ENCODE measurements around the gene GNG14. TPM values are rescaled to one million over a fixed set of nuclear protein-coding genes. Genes with fewer than 3 reads are reported as not detected.
A peak's percentile ranks its signal among the peaks of the same experiment; 100 is the strongest.

Gene GNG14
- total and polyA plus RNA-seq, 10 of the 15 experiments (the other 5 are each of a cell fraction or from before 2014, with no cell fraction given), result not detected

DNA sequence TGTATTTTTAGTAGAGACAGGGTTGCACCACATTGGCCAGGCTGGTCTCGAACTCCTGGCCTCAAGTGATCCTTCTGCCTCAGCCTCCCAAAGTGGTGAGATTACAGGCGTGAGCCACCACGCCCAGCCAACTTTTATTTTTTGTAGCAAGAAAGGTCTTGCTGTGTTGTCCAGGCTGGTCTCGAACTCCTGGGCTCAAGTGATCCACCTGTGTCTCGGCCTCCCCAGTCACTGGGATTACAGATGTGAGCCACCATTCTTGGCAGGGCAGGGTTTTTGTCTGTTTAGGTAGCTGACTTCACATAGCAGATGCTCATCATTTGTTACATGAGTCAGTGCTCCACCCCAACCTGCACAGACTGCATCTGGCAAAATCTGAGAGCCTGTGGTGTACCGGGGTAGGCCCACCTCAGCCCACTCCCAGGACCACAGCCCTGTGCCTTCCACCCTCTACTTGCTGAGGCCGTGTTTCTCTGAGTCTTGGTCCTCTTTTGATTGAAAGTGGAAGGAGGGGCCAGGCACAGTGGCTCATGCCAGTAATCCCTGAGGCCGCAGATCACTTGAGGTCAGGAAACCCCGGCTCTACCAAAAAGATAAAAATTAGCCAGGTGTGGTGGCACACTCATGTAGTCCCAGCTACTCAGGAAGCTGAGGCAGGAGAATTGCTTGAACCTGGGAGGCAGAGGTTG, 40.1 kb downstream of the GNG14 start:
- no TSS peak for BruUV-seq (replicated peaks)

More for the DNA sequence above, 40.1 kb downstream of the GNG14 start:
- Histone ChIP-seq H3K9me3 (replicated peaks; ENCODE audit: control insufficient read depth, insufficient read depth, low read length) (no peaks in the 10 kb centered on the region), H3K36me3 (ENCODE audit: control insufficient read depth in 2 of 2, insufficient read depth in 2 of 2, low read length in 1 of 2) (peaks cover 25 to 26% of the 10 kb centered on the region in 2 experiments; a peak in 3 of 4 replicates), H3K9ac (ENCODE audit: control insufficient read depth, insufficient read depth, low read length) (no peak overlapping the region), H3K4me2 (ENCODE audit: control insufficient read depth, insufficient read depth) (no peak overlapping the region), H3K27ac (ENCODE audit: control insufficient read depth, insufficient read depth) (no peak overlapping the region), H3K79me2 (ENCODE audit: control insufficient read depth, insufficient read depth, low read length) (peaks cover 32% of the 10 kb centered on the region), H3K4me3 (no peak overlapping the region), H3K27me3 (replicated peaks in 1 of 2; ENCODE audit: control insufficient read depth in 2 of 2, insufficient read depth in 2 of 2, low read length in 1 of 2) (no peaks in the 10 kb centered on the region), H2AFZ (ENCODE audit: control insufficient read depth, low read depth, low read length) (no peak overlapping the region), H3K4me1 (ENCODE audit: control insufficient read depth, insufficient read depth, low read length) (peaks cover 21% of the 10 kb centered on the region), H4K20me1 (ENCODE audit: control insufficient read depth, insufficient read depth) (peaks cover 7% of the 10 kb centered on the region; the same call in 1 of the 2 replicates)
- in situ Hi-C loops (cut with MboI), result no loop called here
- no peak for TF ChIP-seq ZNF622 (IDR thresholded peaks at IDR 0.05)
- 0 out of 2 replicates have a peak, but pooled peaks have one; percentile 28 for TF ChIP-seq POLR2A (IDR thresholded peaks at IDR 0.05; ENCODE audit: low read depth, low read length)
- TF ChIP-seq, protein P1, sequence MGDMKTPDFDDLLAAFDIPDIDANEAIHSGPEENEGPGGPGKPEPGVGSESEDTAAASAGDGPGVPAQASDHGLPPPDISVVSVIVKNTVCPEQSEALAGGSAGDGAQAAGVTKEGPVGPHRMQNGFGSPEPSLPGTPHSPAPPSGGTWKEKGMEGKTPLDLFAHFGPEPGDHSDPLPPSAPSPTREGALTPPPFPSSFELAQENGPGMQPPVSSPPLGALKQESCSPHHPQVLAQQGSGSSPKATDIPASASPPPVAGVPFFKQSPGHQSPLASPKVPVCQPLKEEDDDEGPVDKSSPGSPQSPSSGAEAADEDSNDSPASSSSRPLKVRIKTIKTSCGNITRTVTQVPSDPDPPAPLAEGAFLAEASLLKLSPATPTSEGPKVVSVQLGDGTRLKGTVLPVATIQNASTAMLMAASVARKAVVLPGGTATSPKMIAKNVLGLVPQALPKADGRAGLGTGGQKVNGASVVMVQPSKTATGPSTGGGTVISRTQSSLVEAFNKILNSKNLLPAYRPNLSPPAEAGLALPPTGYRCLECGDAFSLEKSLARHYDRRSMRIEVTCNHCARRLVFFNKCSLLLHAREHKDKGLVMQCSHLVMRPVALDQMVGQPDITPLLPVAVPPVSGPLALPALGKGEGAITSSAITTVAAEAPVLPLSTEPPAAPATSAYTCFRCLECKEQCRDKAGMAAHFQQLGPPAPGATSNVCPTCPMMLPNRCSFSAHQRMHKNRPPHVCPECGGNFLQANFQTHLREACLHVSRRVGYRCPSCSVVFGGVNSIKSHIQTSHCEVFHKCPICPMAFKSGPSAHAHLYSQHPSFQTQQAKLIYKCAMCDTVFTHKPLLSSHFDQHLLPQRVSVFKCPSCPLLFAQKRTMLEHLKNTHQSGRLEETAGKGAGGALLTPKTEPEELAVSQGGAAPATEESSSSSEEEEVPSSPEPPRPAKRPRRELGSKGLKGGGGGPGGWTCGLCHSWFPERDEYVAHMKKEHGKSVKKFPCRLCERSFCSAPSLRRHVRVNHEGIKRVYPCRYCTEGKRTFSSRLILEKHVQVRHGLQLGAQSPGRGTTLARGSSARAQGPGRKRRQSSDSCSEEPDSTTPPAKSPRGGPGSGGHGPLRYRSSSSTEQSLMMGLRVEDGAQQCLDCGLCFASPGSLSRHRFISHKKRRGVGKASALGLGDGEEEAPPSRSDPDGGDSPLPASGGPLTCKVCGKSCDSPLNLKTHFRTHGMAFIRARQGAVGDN (IDR thresholded peaks at IDR 0.05), result no peak
- TF ChIP-seq NFYA (IDR thresholded peaks at IDR 0.05; ENCODE audit: borderline replicate concordance, low read depth, low read length), result no peak
- no peak for TF ChIP-seq MEF2A (IDR thresholded peaks at IDR 0.05; ENCODE audit: insufficient read depth, low read depth, low read length)
- no peak for TF ChIP-seq CHD2 (IDR thresholded peaks at IDR 0.05; ENCODE audit: borderline replicate concordance, low read depth, low read length)
- intact Hi-C loops (cut with micrococcal nuclease; ENCODE audit: unreplicated experiment), result no loop called here
- ATAC-seq, result no peak
- RAD21 ChIA-PET (ENCODE audit: unreplicated experiment), result no interaction called here
- SMC1A ChIA-PET (ENCODE audit: uncharacterized antibody, unreplicated experiment), result interaction anchor here (0.5 kb wide), 1 partner anchor 161 kb away, joined by 3 read pairs; no protein-coding TSS in a partner anchor
- CTCF ChIA-PET, result interaction anchor here (1.2 kb wide), 1 partner anchor 9 kb away, joined by 4 read pairs; the partner anchor contains the start of gene GET3
- no peak for FAIRE-seq
- POLR2A ChIA-PET, result no interaction called here
- DNase-seq (ENCODE audit: low read depth, low spot score), result no peak
- WGBS (ENCODE audit: insufficient coverage, insufficient replicate concordance, low lambda C conversion rate, missing lambda C conversion rate), result 85% methylated on average over 9 of the region's 9 CpGs
